ENCODE results near the gene SLC24A3.

Gene SLC24A3

GRCh38 chr20:19310541-19310940 lies 98.1 kb downstream of the SLC24A3 start:
- no peak for DNase-seq

- DNase-seq, result no peak
Observed at GRCh38 chr20:19313342-19314069, 101.1 kb downstream of the SLC24A3 start.

DNA sequence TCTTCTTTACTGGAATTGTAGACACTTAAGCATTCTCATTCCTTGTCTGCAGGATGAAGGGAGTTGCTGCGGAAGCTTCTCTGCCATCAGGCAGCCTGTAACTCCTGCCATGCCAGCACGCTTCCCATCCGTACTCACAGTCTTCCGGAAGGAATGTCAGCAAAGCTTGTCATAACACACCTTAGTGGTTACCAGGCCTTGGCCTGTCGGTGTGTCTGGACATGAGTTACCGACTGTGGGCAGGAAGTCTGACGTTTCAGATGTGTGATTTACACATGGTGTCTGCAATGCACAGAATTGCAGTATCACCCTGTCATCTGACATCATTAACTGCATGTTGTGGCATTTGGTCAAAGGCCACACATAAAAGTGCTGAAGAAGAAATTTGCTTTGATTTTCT lies 102.2 kb downstream of the SLC24A3 start:
- no peak for DNase-seq

DNA sequence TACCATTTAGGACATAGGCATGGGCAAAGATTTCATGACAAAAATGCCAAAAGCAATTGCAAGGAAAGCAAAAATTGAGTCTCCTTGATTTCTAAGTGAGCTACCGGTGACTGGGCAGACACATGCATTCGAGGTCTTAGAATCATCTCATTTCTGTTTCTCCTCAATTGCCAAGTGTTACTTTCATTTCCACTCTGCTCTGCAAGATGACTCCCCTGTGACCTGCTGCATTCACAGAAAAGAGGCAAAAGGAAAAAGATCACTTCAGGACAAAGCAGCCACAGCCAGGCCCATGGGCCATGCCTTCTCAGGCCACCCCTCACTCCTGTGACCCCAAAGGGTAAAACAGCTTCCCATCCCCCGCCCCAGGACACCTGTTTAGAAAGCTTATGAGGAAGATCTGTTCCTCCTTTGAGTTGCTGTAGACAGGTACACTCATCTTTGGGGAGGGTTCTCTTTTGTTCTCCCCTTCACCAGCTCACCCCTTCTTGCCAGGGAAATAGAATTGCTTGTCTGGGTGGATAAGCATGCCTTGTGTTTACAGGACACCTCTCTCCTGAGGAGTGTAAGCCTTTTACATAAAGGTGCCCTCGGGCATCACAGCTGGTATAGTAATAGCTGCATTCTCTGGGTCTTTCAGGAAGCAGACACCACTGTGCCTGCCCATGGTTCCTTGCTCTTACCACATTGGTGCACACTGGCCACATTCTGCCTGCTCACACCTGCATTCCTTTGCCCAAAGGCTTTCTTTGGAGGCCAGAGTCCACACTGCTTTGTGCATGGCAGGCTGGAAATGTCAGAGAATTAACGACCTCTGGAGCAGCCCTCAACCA lies 105.0 kb downstream of the SLC24A3 start:
- no peak for DNase-seq

DNA sequence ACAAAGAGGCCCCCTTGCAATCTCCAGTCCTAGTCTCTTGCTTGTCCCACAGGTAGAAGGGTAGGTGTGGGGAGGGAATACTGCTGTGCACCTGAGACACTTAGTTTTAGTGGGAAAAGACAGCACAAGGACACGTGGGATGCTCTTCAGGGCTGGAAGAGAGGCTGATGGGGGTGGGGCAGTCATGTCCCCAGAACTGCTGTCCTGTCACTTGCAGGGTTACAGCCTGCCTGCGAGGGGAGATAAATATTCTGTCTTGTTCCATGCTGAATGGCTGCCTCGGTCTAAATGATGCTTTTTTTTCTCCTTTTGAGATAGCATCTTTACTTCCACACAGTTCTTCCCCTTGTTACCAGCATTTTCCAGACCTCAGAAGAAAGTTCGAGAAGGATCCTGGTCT lies 106.2 kb downstream of the SLC24A3 start:
- no peak for DNase-seq

- no peak for DNase-seq
Observed at GRCh38 chr20:19320005-19320404, 107.6 kb downstream of the SLC24A3 start.

DNA sequence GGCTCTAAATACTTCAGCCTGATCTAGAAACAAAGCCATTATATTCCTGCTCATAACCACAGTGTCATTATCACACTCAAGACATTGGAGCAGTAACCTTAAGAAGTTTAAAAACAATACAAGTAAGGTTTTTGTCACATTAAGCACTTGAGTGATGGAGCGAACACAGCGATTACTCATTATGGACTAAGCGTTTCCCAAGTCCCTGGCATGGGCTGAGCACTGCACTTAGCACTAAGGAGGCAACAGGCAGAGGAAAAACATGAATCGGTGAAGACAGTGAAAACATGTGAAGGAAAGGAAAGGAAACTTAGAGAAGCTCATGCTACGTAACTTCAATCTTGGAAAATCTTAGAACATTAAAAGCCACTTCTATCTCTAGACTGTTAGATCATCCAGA lies 108.7 kb downstream of the SLC24A3 start:
- no peak for DNase-seq

- DNase-seq, result no peak
Observed at GRCh38 chr20:19322061-19322985, 109.9 kb downstream of the SLC24A3 start.

DNA sequence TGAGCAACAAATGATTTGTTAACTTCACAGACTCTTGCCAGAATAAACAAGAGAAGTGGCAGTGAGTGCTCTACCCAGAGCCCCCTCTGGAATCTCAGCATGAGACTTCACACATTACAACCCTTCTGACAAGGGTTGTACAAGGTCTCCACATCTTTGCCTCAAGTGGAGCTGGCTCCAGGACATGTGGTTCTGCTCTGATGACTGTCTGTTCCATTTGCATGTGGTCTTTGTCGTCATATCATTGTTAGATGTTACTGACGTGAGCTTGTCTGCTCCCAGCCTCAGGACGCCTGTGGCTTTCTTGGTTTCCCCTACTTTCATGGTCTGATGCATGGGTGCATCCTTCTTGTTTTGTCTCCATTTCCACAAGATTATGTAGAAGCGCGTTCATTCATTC lies 115.0 kb downstream of the SLC24A3 start:
- DNase-seq, result no peak

DNA sequence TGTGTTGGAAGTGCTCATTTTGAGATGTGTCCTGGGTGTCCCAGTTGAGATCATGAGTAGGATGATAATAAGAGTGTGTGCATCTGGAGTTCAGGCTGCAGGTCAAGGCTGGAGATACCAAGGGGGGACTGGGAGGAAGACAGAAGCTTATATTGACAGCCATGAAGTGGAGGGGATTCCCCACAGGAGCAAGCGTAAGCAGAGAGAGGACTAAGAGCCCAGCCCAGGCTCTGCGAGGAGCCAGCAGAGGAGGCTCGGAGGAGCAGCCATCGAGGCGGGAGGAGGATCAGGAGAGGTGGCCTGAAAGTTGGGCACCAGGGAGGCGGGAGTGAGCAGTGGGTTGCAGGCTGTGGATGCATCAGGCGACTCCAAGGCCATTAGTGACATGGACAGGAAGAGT lies 116.2 kb downstream of the SLC24A3 start:
- no peak for DNase-seq

- DNase-seq, result no peak
Observed at GRCh38 chr20:19330038-19330437, 117.6 kb downstream of the SLC24A3 start.

- no peak for DNase-seq
Observed at GRCh38 chr20:19330731-19331130, 118.3 kb downstream of the SLC24A3 start.

DNA sequence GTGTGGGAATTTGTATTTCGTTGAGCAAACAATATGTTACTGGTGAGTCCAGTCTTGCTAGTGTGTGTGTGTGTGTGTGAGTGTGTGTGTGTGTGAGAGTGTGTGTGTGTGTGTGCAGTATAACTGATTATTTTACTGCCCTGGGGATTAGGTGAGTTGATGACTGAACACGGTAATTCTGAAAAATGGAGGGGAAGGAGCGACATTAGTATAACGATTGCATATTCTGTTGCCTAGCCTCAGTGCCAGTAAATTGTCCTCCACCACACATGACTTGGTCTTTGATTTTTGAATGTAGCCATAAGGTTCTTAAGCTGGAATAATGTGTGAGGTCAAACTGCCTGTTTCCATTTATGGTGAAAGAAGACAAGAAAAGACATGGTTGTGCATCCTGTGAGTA lies 121.1 kb downstream of the SLC24A3 start:
- no peak for DNase-seq

- no peak for DNase-seq
Observed at GRCh38 chr20:19335341-19335740, 122.9 kb downstream of the SLC24A3 start.

- DNase-seq, result no peak
Observed at GRCh38 chr20:19335916-19336315, 123.5 kb downstream of the SLC24A3 start.

- DNase-seq, result no peak
Observed at GRCh38 chr20:19336631-19337030, 124.2 kb downstream of the SLC24A3 start.

DNA sequence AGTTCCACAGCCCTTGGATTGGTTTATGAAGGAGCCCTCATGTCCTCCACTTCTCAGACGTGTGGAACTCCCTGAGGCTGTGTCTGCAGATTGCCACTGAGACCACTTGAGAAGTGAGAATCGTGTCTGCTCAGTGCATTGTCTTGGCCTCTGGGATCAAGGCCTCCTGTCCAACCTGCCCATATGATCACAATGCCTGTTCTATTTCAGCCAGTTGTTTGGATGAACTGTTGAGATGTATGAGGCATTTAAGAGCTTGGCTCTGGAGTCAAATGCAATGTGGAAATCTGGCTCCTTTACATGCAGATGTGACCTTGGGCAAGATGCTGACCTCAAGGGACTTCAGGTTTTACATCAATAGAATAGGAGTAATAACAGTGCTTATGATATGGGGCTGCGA lies 125.9 kb downstream of the SLC24A3 start:
- no peak for DNase-seq

- no peak for DNase-seq
Observed at GRCh38 chr20:19338960-19339359, 126.5 kb downstream of the SLC24A3 start.

DNA sequence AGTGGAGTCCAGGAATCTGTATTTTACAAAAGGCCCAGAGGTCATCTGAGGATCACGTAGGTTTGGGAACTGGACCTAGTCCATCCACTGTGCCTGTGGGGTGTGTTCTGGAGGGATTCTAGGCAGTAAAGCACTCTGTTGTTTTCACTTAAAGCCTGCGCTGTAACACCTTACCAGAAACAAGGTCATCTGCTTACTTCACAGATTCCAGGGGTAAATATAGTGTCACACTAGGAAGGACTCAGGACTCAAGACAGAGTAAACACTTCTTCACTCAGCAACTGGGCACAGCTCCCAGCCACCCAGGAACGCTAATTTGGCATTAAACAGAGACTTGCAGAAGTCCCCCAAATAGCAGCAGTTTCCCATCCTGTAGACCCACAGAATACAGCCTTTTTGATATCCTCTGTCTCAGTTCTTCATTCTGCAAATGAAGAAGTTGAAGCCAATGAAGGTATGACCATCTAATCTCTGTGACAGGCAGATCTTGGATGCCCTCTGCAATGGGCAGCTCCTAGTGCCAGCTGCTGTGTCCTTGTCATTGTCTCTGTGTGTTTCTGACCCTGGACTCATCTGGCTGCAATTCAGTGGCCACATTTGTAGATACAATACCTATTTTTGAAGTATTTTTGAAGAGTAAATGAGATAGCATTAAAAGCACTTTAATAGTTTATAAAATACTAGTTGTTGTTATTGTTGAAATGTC lies 129.1 kb downstream of the SLC24A3 start:
- no peak for DNase-seq

GRCh38 chr20:19344341-19344740 lies 131.9 kb downstream of the SLC24A3 start:
- no peak for DNase-seq

DNA sequence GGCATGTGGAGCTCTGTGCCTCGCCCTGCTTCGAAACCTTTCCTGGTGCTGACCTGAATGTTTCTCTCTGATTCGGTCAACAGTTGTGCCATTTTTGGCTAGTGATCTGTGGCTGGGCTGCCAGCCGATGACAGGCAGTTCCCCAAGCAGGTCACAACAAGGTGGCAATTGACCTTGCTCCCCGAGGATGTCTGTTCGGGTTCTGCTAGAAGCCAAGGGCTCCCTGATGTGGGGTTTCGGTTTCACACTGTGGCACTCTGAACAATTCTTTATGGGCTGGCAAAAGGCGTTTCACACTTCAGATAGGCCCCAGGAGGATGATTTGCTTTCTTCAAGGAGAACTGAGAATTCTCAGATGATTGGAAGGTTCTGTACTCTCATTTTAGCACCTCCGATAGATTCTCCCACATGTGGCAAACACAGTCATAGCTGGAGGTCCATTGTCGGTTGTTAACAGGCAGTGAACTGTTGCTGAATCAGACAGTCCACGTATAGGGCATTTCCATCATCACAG lies 135.6 kb downstream of the SLC24A3 start:
- no peak for DNase-seq

DNA sequence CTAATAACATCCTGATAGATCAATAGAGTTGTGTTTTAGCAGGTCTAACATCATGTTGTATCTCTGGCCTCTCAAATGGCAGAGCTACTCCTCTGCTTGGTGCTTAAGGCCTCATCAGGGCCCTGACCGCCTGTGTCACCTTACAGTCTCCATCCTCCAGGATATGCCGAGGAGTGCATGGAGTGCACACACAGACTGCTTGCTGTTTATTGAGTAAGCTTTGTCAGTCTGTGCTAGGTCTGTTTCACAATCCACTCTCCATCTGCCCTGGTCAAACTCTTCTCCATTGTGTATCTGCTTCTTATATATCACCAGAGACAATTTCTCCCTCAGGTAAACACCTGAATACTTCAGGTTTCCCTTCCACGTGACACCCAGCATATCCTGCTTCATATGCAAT lies 136.1 kb downstream of the SLC24A3 start:
- no peak for DNase-seq

All from femur (tissue), 1 donor.